ENCODE data around the gene RASD2. TPM values are rescaled to one million over a fixed set of nuclear protein-coding genes. Genes with fewer than 3 reads are reported as not detected.
A peak's percentile ranks its signal among the peaks of the same experiment; 100 is the strongest.

The RASD2 gene
- total and polyA plus RNA-seq, 4 donors: 0.77 to 12.0 (median 7.0) TPM

- no peaks in the 10 kb centered on the region for H3K9me3 ChIP-seq (ENCODE audit: control insufficient read depth, insufficient read depth, low read length)
- DNase-seq (ENCODE audit: low read depth in 4 of 6, low spot score in 6 of 6): no peak
- H3K27ac ChIP-seq (ENCODE audit: low read depth, low read length): no peak overlapping the region
- H3K36me3 ChIP-seq (ENCODE audit: control insufficient read depth, insufficient read depth, low read length): no peaks in the 10 kb centered on the region
- WGBS (ENCODE audit: insufficient coverage): 61% methylated on average over 4 of the region's 7 CpGs
- peaks cover 12% of the 10 kb centered on the region for H3K4me1 ChIP-seq (ENCODE audit: control insufficient read depth, insufficient read depth, low read length)
- H3K27me3 ChIP-seq (ENCODE audit: control insufficient read depth, insufficient read depth, low read length): no peaks in the 10 kb centered on the region
- H3K4me3 ChIP-seq (ENCODE audit: low read depth, low read length): no peak overlapping the region
Observed at GRCh38 chr22:35563211-35563610, 22.6 kb downstream of the RASD2 start.

- no peak overlapping the region for H3K27ac ChIP-seq (ENCODE audit: low read depth, low read length)
Observed at GRCh38 chr22:35564975-35565867, 24.6 kb downstream of the RASD2 start.

GRCh38 chr22:35567351-35568141, 26.9 kb downstream of the RASD2 start:
- peaks cover 33% of the 10 kb centered on the region for H3K4me1 ChIP-seq (ENCODE audit: control insufficient read depth, insufficient read depth, low read length)
- no peaks in the 10 kb centered on the region for H3K9me3 ChIP-seq (ENCODE audit: control insufficient read depth, insufficient read depth, low read length)
- H3K27me3 ChIP-seq (ENCODE audit: control insufficient read depth, insufficient read depth, low read length): no peaks in the 10 kb centered on the region
- DNase-seq (ENCODE audit: low read depth in 4 of 6, low spot score in 6 of 6): peak in 3 of 6 donors; percentile 38 to 91 (median 76)
- no peaks in the 10 kb centered on the region for H3K36me3 ChIP-seq (ENCODE audit: control insufficient read depth, insufficient read depth, low read length)
- 12% methylated on average over 22 of the region's 23 CpGs for WGBS (ENCODE audit: insufficient coverage)
- H3K27ac ChIP-seq (ENCODE audit: low read depth, low read length): no peak overlapping the region
- no peak overlapping the region for H3K4me3 ChIP-seq (ENCODE audit: low read depth, low read length)

More at GRCh38 chr22:35564975-35565867, 24.6 kb downstream of the RASD2 start:
- WGBS (ENCODE audit: insufficient coverage): 86% methylated on average over 7 of the region's 10 CpGs
- no peaks in the 10 kb centered on the region for H3K36me3 ChIP-seq (ENCODE audit: control insufficient read depth, insufficient read depth, low read length)
- H3K9me3 ChIP-seq (ENCODE audit: control insufficient read depth, insufficient read depth, low read length): no peaks in the 10 kb centered on the region
- H3K4me1 ChIP-seq (ENCODE audit: control insufficient read depth, insufficient read depth, low read length): peaks cover 24% of the 10 kb centered on the region
- peak in 1 of 6 donors; percentile 65 for DNase-seq (ENCODE audit: low read depth in 4 of 6, low spot score in 6 of 6)
- H3K4me3 ChIP-seq (ENCODE audit: low read depth, low read length): no peak overlapping the region
- H3K27me3 ChIP-seq (ENCODE audit: control insufficient read depth, insufficient read depth, low read length): no peaks in the 10 kb centered on the region

- WGBS (ENCODE audit: insufficient coverage): 78% methylated on average over 16 of the region's 17 CpGs
- DNase-seq (ENCODE audit: low read depth in 4 of 6, low spot score in 6 of 6): no peak
- no peaks in the 10 kb centered on the region for H3K36me3 ChIP-seq (ENCODE audit: control insufficient read depth, insufficient read depth, low read length)
- H3K27ac ChIP-seq (ENCODE audit: low read depth, low read length): no peak overlapping the region
- H3K9me3 ChIP-seq (ENCODE audit: control insufficient read depth, insufficient read depth, low read length): no peaks in the 10 kb centered on the region
- H3K4me3 ChIP-seq (ENCODE audit: low read depth, low read length): no peak overlapping the region
- peaks cover 39% of the 10 kb centered on the region for H3K4me1 ChIP-seq (ENCODE audit: control insufficient read depth, insufficient read depth, low read length)
- no peaks in the 10 kb centered on the region for H3K27me3 ChIP-seq (ENCODE audit: control insufficient read depth, insufficient read depth, low read length)
Observed at GRCh38 chr22:35568751-35569739, 28.4 kb downstream of the RASD2 start.

- Histone ChIP-seq H3K27ac (ENCODE audit: low read depth, low read length) (no peak overlapping the region), H3K36me3 (ENCODE audit: control insufficient read depth, insufficient read depth, low read length) (no peaks in the 10 kb centered on the region), H3K4me1 (ENCODE audit: control insufficient read depth, insufficient read depth, low read length) (peaks cover 40% of the 10 kb centered on the region), H3K4me3 (ENCODE audit: low read depth, low read length) (no peak overlapping the region), H3K9me3 (ENCODE audit: control insufficient read depth, insufficient read depth, low read length) (no peaks in the 10 kb centered on the region), H3K27me3 (ENCODE audit: control insufficient read depth, insufficient read depth, low read length) (no peaks in the 10 kb centered on the region)
- DNase-seq (ENCODE audit: low read depth in 4 of 6, low spot score in 6 of 6): no peak
- 95% methylated on average over 11 of the region's 13 CpGs for WGBS (ENCODE audit: insufficient coverage)
Observed at GRCh38 chr22:35569916-35570315, 29.3 kb downstream of the RASD2 start.

- DNase-seq (ENCODE audit: low read depth in 4 of 6, low spot score in 6 of 6): no peak
- Histone ChIP-seq H3K4me3 (ENCODE audit: low read depth, low read length) (no peak overlapping the region), H3K27ac (ENCODE audit: low read depth, low read length) (no peak overlapping the region), H3K9me3 (ENCODE audit: control insufficient read depth, insufficient read depth, low read length) (no peaks in the 10 kb centered on the region), H3K36me3 (ENCODE audit: control insufficient read depth, insufficient read depth, low read length) (no peaks in the 10 kb centered on the region), H3K27me3 (ENCODE audit: control insufficient read depth, insufficient read depth, low read length) (no peaks in the 10 kb centered on the region), H3K4me1 (ENCODE audit: control insufficient read depth, insufficient read depth, low read length) (peaks cover 47% of the 10 kb centered on the region)
- 71% methylated on average over 14 of the region's 14 CpGs for WGBS (ENCODE audit: insufficient coverage)
Observed at GRCh38 chr22:35570686-35571194, 30.1 kb downstream of the RASD2 start.

- H3K9me3 ChIP-seq (ENCODE audit: control insufficient read depth, insufficient read depth, low read length): no peaks in the 10 kb centered on the region
- no peak overlapping the region for H3K27ac ChIP-seq (ENCODE audit: low read depth, low read length)
- no peaks in the 10 kb centered on the region for H3K36me3 ChIP-seq (ENCODE audit: control insufficient read depth, insufficient read depth, low read length)
- DNase-seq (ENCODE audit: low read depth in 4 of 6, low spot score in 6 of 6): no peak
- no peak overlapping the region for H3K4me3 ChIP-seq (ENCODE audit: low read depth, low read length)
- H3K4me1 ChIP-seq (ENCODE audit: control insufficient read depth, insufficient read depth, low read length): peaks cover 42% of the 10 kb centered on the region
- WGBS (ENCODE audit: insufficient coverage): 74% methylated on average over 5 of the region's 8 CpGs
- H3K27me3 ChIP-seq (ENCODE audit: control insufficient read depth, insufficient read depth, low read length): no peaks in the 10 kb centered on the region
Observed at GRCh38 chr22:35572556-35572955, 31.9 kb downstream of the RASD2 start.

GRCh38 chr22:35575116-35575748, 34.6 kb downstream of the RASD2 start:
- 54% methylated on average over 10 of the region's 15 CpGs for WGBS (ENCODE audit: insufficient coverage)
- DNase-seq (ENCODE audit: low read depth in 4 of 6, low spot score in 6 of 6): no peak
- no peaks in the 10 kb centered on the region for H3K36me3 ChIP-seq (ENCODE audit: control insufficient read depth, insufficient read depth, low read length)
- H3K4me3 ChIP-seq (ENCODE audit: low read depth, low read length): no peak overlapping the region
- no peaks in the 10 kb centered on the region for H3K9me3 ChIP-seq (ENCODE audit: control insufficient read depth, insufficient read depth, low read length)
- no peak overlapping the region for H3K27ac ChIP-seq (ENCODE audit: low read depth, low read length)
- H3K4me1 ChIP-seq (ENCODE audit: control insufficient read depth, insufficient read depth, low read length): peaks cover 23% of the 10 kb centered on the region
- H3K27me3 ChIP-seq (ENCODE audit: control insufficient read depth, insufficient read depth, low read length): no peaks in the 10 kb centered on the region

All from spinal cord (tissue), 10 donors.